B cell (primary cell): ENCODE measurements around the gene BMP2K. TPM values are rescaled to one million over a fixed set of nuclear protein-coding genes. Genes with fewer than 3 reads are reported as not detected.

ENCODE experiments used
- ATAC-seq: fragments of 200-7000 bp; cut with Tn5 transposase; one replicate; pipeline ENCODE4 v1.10.0; 2021; ENCODE audit warnings: low read depth, mild to moderate bottlenecking, moderate number of reproducible peaks, moderate library complexity
- CTCF ChIA-PET: fragments of 350-600 bp; sonication (Branson Sonifier 250); formaldehyde crosslinking; loops from one replicate; lab custom pipeline; 2021; ENCODE audit warnings: antibody characterized with exemption, inconsistent platforms; lab: Charles Lee
- POLR2A ChIA-PET: fragments of 350-600 bp; sonication (Branson Sonifier 250); formaldehyde crosslinking; loops from one replicate; lab custom pipeline; 2021; ENCODE audit warnings: antibody characterized with exemption; lab: Charles Lee
- DNase-seq: peaks from one replicate; pipeline ENCODE4 v3.0.0; 2013
- H2AFZ ChIP-seq: 2 replicates; pipeline ENCODE4 v1.6.1; 2012; ENCODE audit warnings: mild to moderate bottlenecking, low read depth, low read length; ENCODE audit not compliant: insufficient read depth, poor library complexity, severe bottlenecking
- H3K27ac ChIP-seq, 2 donors: 1 replicate in 1 of 2; 2 replicates in 1 of 2; pipeline ENCODE4 v1.5.1; 2012 to 2013; ENCODE audit warnings: low read length in 2 of 2, mild to moderate bottlenecking in 2 of 2, moderate library complexity in 1 of 2
- H3K27me3 ChIP-seq, 4 experiments: fragments of 200-600 bp in 1 of 4; sonication (generic) in 1 of 4; replicated peaks in 1 of 4; 1 replicate in 2 of 4; 2 replicates in 2 of 4; pipeline versions ENCODE4 v1.6.1 to v1.7.0; 2013 to 2016; ENCODE audit warnings: low read length in 3 of 4, mild to moderate bottlenecking in 2 of 4, mixed read lengths in 1 of 4, moderate library complexity in 1 of 4; ENCODE audit not compliant: insufficient read depth in 4 of 4, control insufficient read depth in 3 of 4; ENCODE audit errors: control extremely low read depth in 1 of 4
- H3K36me3 ChIP-seq, 2 experiments: replicated peaks in 1 of 2; 1 replicate in 1 of 2; 2 replicates in 1 of 2; pipeline versions ENCODE4 v1.6.1 to v1.7.1; 2013; ENCODE audit warnings: low read length in 1 of 2; ENCODE audit not compliant: insufficient read depth in 2 of 2, control insufficient read depth in 1 of 2; ENCODE audit errors: control extremely low read depth in 1 of 2, extremely low read depth in 1 of 2
- H3K4me1 ChIP-seq, 2 donors: fragments of 200-600 bp in 1 of 2; sonication (generic) in 1 of 2; 1 replicate in 1 of 2; 2 replicates in 1 of 2; pipeline versions ENCODE4 v1.5.1 to v1.6.1; 2013 to 2017; ENCODE audit warnings: low read length in 2 of 2; ENCODE audit not compliant: control insufficient read depth in 2 of 2, insufficient read depth in 2 of 2
- H3K4me2 ChIP-seq: replicated peaks from 2 replicates; pipeline ENCODE3; 2012; ENCODE audit warnings: mild to moderate bottlenecking, low read depth, low read length; ENCODE audit not compliant: poor library complexity, severe bottlenecking
- H3K4me3 ChIP-seq, 5 experiments: fragments of 200-600 bp in 1 of 5; sonication (generic) in 1 of 5; 1 replicate in 3 of 5; 2 replicates in 2 of 5; pipeline versions ENCODE4 v1.5.1 to v1.7.0; 2011 to 2016; ENCODE audit warnings: low read length in 4 of 5, mild to moderate bottlenecking in 4 of 5, low read depth in 2 of 5, control low read depth in 1 of 5, moderate library complexity in 1 of 5; ENCODE audit not compliant: insufficient read depth in 1 of 5; ENCODE audit errors: control extremely low read depth in 1 of 5, extremely low read depth in 1 of 5
- H3K79me2 ChIP-seq: fragments of 200-600 bp; sonication (generic); one replicate; pipeline ENCODE4 v1.6.0; 2016; ENCODE audit warnings: low read length; ENCODE audit not compliant: control insufficient read depth, insufficient read depth
- H3K9ac ChIP-seq: fragments of 200-600 bp; sonication (generic); 2 replicates; pipeline ENCODE4 v1.6.1; 2017; ENCODE audit warnings: mild to moderate bottlenecking, low read length, moderate library complexity
- H3K9me3 ChIP-seq, 3 donors: one replicate each; pipeline versions ENCODE4 v1.6.1 to v1.7.1; 2013; ENCODE audit warnings: low read length in 2 of 3; ENCODE audit not compliant: control insufficient read depth in 2 of 3, insufficient read depth in 1 of 3; ENCODE audit errors: control extremely low read depth in 1 of 3
- H4K20me1 ChIP-seq: 2 replicates; pipeline ENCODE4 v1.6.0; 2012; ENCODE audit warnings: mild to moderate bottlenecking, low read length; ENCODE audit not compliant: insufficient read depth, control insufficient read depth, poor library complexity, severe bottlenecking
- H3K27ac Mint-ChIP-seq: one replicate; pipeline ENCODE4 v1.8.0; 2021; ENCODE audit warnings: mixed read lengths
- H3K27me3 Mint-ChIP-seq: one replicate; pipeline ENCODE4 v1.8.0; 2021; ENCODE audit warnings: mixed read lengths
- H3K4me1 Mint-ChIP-seq: one replicate; pipeline ENCODE4 v1.8.0; 2021; ENCODE audit warnings: mixed read lengths
- H3K4me3 Mint-ChIP-seq: one replicate; pipeline ENCODE4 v1.8.0; 2021; ENCODE audit warnings: mixed read lengths
- H3K9me3 Mint-ChIP-seq: one replicate; pipeline ENCODE4 v1.8.0; 2022; ENCODE audit warnings: mixed read lengths; ENCODE audit not compliant: insufficient read depth
- EZH2 ChIP-seq: IDR thresholded peaks from 2 replicates; pipeline ENCODE4 v1.6.1; 2012; ENCODE audit warnings: borderline replicate concordance, low read depth, mild to moderate bottlenecking, moderate library complexity, low read length; ENCODE audit not compliant: insufficient read depth, poor library complexity, severe bottlenecking
- WGBS: methylation state at CpG from one replicate; pipeline ENCODE4 v1.1.5; 2013; ENCODE audit warnings: missing lambda C conversion rate; ENCODE audit not compliant: insufficient coverage; 5-methylcytosine and 5-hydroxymethylcytosine counted together
- intact Hi-C: fragments of 100-400 bp; cut with micrococcal nuclease; formaldehyde crosslinking; loops from one replicate; pipeline ENCODE4 v1.10.0; 2022
- polyA plus RNA-seq: library from polyadenylated mRNA; depleted of rRNA; stranded (reverse); fragments of >200 nt; gene quantifications from 2 replicates; pipeline ENCODE4 v1.2.3, GENCODE V29; 2012
- total RNA-seq, 2 donors: library from RNA; stranded (reverse); fragments of 120-200 nt in 1 of 2; gene quantifications; 1 replicate in 1 of 2; 2 replicates in 1 of 2; pipeline versions ENCODE4 v1.2.3 to v1.2.4, GENCODE V29; 2013 to 2022
- TF ChIP-seq, protein P1 (sequence below): fragments of 200-600 bp; IDR thresholded peaks from one replicate; pipeline ENCODE4 v1.8.0; 2022; ENCODE audit warnings: antibody characterized with exemption, mild to moderate bottlenecking

BMP2K gene
- total and polyA plus RNA-seq, 2 donors (not counting 1 experiment from before 2014, with no cell fraction given): 59.1 to 117 TPM

DNA sequence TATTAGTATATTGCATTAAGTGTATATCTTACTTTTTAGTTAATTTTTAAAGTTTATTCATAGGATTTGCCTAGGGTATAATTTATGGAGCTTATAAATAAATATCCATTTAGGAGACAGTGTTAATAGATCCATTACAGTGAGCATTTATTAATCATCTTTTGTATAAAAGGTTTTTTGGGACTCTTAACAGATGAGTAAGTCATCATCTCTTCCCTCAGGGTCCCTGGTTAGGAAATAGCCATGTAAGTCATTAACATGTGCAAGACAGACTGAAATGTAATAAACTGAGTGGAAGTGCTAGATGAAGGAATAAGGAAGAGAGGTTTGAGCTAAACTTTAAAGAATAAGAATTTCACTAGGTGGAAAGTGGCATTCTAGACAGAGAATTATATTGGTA, 93.9 kb downstream of the BMP2K start:
- no peaks in the 10 kb centered on the region for H3K27me3 Mint-ChIP-seq
- H3K36me3 ChIP-seq: peaks cover 18 to 77% of the 10 kb centered on the region in 2 experiments

DNA sequence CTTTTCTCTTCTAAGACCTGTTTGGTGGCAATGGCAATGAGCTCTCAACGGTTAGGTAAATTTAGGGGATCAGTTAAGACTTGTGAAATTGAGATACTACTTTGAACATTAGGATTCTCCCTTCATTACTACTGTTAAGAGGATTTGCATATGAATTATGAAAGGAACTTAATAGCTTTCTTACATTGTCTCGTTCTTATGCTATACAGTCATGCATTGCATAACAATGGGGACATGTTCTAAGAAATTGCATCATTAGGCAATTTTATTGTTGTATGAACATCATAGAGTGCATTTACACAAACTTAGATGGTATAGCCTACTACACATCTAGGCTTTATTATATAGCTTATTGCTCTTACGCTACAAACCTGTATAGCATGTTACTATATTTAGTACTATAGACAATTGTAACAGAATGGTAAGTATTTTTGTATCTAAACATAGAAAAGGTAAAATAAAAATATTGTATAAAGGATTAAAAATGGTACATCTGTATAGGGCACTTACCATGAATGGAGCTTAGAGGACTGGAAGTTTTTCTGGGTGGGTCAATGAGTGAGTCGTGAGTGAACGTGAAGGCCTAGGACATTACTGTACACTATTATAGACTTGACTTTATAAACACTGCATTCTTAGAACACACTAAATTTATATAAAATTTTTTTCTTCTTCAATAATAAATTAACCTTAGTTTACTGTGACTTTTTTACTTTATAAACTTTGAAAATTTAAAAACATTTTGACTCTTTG, 100.6 kb downstream of the BMP2K start:
- TF ChIP-seq, protein P1, sequence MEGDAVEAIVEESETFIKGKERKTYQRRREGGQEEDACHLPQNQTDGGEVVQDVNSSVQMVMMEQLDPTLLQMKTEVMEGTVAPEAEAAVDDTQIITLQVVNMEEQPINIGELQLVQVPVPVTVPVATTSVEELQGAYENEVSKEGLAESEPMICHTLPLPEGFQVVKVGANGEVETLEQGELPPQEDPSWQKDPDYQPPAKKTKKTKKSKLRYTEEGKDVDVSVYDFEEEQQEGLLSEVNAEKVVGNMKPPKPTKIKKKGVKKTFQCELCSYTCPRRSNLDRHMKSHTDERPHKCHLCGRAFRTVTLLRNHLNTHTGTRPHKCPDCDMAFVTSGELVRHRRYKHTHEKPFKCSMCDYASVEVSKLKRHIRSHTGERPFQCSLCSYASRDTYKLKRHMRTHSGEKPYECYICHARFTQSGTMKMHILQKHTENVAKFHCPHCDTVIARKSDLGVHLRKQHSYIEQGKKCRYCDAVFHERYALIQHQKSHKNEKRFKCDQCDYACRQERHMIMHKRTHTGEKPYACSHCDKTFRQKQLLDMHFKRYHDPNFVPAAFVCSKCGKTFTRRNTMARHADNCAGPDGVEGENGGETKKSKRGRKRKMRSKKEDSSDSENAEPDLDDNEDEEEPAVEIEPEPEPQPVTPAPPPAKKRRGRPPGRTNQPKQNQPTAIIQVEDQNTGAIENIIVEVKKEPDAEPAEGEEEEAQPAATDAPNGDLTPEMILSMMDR: no peak
- CTCF ChIA-PET: interaction anchor here (0.7 kb wide), 1 partner anchor 13 kb away, joined by 4 read pairs; no protein-coding TSS in a partner anchor

More for the DNA sequence above, 93.9 kb downstream of the BMP2K start:
- peaks cover 4% of the 10 kb centered on the region for H4K20me1 ChIP-seq
- H3K4me3 Mint-ChIP-seq: no peak overlapping the region
- no peaks in the 10 kb centered on the region for H3K4me1 Mint-ChIP-seq
- no peaks in the 10 kb centered on the region for H3K27me3 ChIP-seq
- no peaks in the 10 kb centered on the region for H3K4me1 ChIP-seq
- no peak overlapping the region for H3K4me3 ChIP-seq
- ATAC-seq: no peak
- ChIA-PET POLR2A (no interaction called here), CTCF (interaction anchor here (1.8 kb wide), 1 partner anchor 257 kb away, joined by 7 read pairs; no protein-coding TSS in a partner anchor)
- H3K27ac ChIP-seq: no peak overlapping the region
- intact Hi-C loops: no loop called here
- H3K4me2 ChIP-seq: no peak overlapping the region
- H3K27ac Mint-ChIP-seq: no peak overlapping the region
- H3K9me3 Mint-ChIP-seq: no peaks in the 10 kb centered on the region
- H2AFZ ChIP-seq: no peak overlapping the region
- DNase-seq: no peak
- no peak overlapping the region for H3K9ac ChIP-seq
- TF ChIP-seq EZH2: no peak
- TF ChIP-seq, protein P1: no peak
- H3K79me2 ChIP-seq: peaks cover 11% of the 10 kb centered on the region
- H3K9me3 ChIP-seq: no peaks in the 10 kb centered on the region

More for the DNA sequence above, 100.6 kb downstream of the BMP2K start:
- H3K4me1 Mint-ChIP-seq: peaks cover 8% of the 10 kb centered on the region
- Histone ChIP-seq H3K4me3 (no peak overlapping the region), H3K79me2 (peaks cover 3% of the 10 kb centered on the region), H3K9me3 (no peaks in the 10 kb centered on the region), H3K27me3 (no peaks in the 10 kb centered on the region), H3K4me1 (peaks cover 5 to 7% of the 10 kb centered on the region in 2 donors), H4K20me1 (no peaks in the 10 kb centered on the region), H3K9ac (no peak overlapping the region), H3K27ac (no peak overlapping the region), H3K4me2 (no peak overlapping the region), H3K36me3 (peaks cover 14 to 62% of the 10 kb centered on the region in 2 experiments), H2AFZ (no peak overlapping the region)
- H3K9me3 Mint-ChIP-seq: no peaks in the 10 kb centered on the region
- intact Hi-C loops: no loop called here
- POLR2A ChIA-PET: interaction anchor here (0.5 kb wide), 1 partner anchor 38 kb away, joined by 3 read pairs; no protein-coding TSS in a partner anchor
- H3K27me3 Mint-ChIP-seq: no peaks in the 10 kb centered on the region
- WGBS: no CpG with 5 or more reads among the region's 5 CpGs
- DNase-seq: no peak
- no peak overlapping the region for H3K27ac Mint-ChIP-seq
- H3K4me3 Mint-ChIP-seq: no peak overlapping the region
- ATAC-seq: no peak
